CD4-positive, alpha-beta memory T cell (primary cell): Measurements from ENCODE around the gene AGBL3. TPM values are rescaled to one million over a fixed set of nuclear protein-coding genes. Genes with fewer than 3 reads are reported as not detected.
A peak's percentile ranks its signal among the peaks of the same experiment; 100 is the strongest.

ENCODE experiments used
- CTCF ChIA-PET: fragments of 350-600 bp; sonication (Branson Sonifier 250); formaldehyde crosslinking; loops from one replicate; lab custom pipeline; 2021; ENCODE audit warnings: inconsistent platforms; ENCODE audit not compliant: partially characterized antibody; lab: Charles Lee
- POLR2A ChIA-PET: fragments of 350-600 bp; sonication (Branson Sonifier 250); formaldehyde crosslinking; loops from one replicate; lab custom pipeline; 2021; ENCODE audit not compliant: partially characterized antibody; lab: Charles Lee
- DNase-seq, 5 donors: peaks; one replicate each; pipeline versions ENCODE4 v3.0.0 to v3.0.0-alpha.2; 2020 to 2022; ENCODE audit warnings: mixed read lengths in 1 of 5
- H3K27ac ChIP-seq: one replicate; pipeline ENCODE4 v1.7.0; 2013; ENCODE audit warnings: low read depth, low read length
- H3K27me3 ChIP-seq: 2 replicates; pipeline ENCODE4 v1.7.0; 2013; ENCODE audit warnings: mild to moderate bottlenecking, low read length, moderate library complexity; ENCODE audit not compliant: insufficient read depth
- H3K36me3 ChIP-seq: 2 replicates; pipeline ENCODE4 v1.7.0; 2013; ENCODE audit warnings: mild to moderate bottlenecking, low read length, moderate library complexity; ENCODE audit not compliant: insufficient read depth
- H3K4me1 ChIP-seq: 2 replicates; pipeline ENCODE4 v1.7.0; 2013; ENCODE audit warnings: mild to moderate bottlenecking, low read length, moderate library complexity; ENCODE audit not compliant: insufficient read depth
- H3K4me3 ChIP-seq, 2 donors: one replicate each; pipeline ENCODE4 v1.7.0; 2013; ENCODE audit warnings: low read length in 2 of 2, mild to moderate bottlenecking in 1 of 2
- H3K9me3 ChIP-seq, 2 donors: one replicate each; pipeline ENCODE4 v1.7.0; 2013; ENCODE audit warnings: low read length in 2 of 2, control low read depth in 1 of 2; ENCODE audit not compliant: control insufficient read depth in 1 of 2
- H3K27ac Mint-ChIP-seq, 7 donors: one replicate each; pipeline ENCODE4 v1.8.0; 2020 to 2021; ENCODE audit warnings: mixed read lengths in 7 of 7, mild to moderate bottlenecking in 6 of 7, inconsistent platforms in 3 of 7, moderate library complexity in 3 of 7
- H3K27me3 Mint-ChIP-seq, 2 donors: one replicate each; pipeline ENCODE4 v1.8.0; 2020 to 2021; ENCODE audit warnings: mixed read lengths in 2 of 2
- H3K36me3 Mint-ChIP-seq, 2 donors: one replicate each; pipeline ENCODE4 v1.8.0; 2020 to 2021; ENCODE audit warnings: mixed read lengths in 2 of 2, inconsistent platforms in 1 of 2, mild to moderate bottlenecking in 1 of 2
- H3K4me1 Mint-ChIP-seq, 4 donors: one replicate each; pipeline ENCODE4 v1.8.0; 2020 to 2021; ENCODE audit warnings: mixed read lengths in 4 of 4, mild to moderate bottlenecking in 1 of 4
- H3K4me3 Mint-ChIP-seq, 8 donors: one replicate each; pipeline ENCODE4 v1.8.0; 2020 to 2021; ENCODE audit warnings: mixed read lengths in 8 of 8, mild to moderate bottlenecking in 7 of 8, moderate library complexity in 6 of 8, inconsistent platforms in 3 of 8
- H3K9me3 Mint-ChIP-seq, 8 donors: one replicate each; pipeline ENCODE4 v1.8.0; 2020 to 2021; ENCODE audit warnings: mixed read lengths in 8 of 8, mild to moderate bottlenecking in 5 of 8, inconsistent platforms in 3 of 8, moderate library complexity in 1 of 8
- intact Hi-C: fragments of 100-400 bp; cut with micrococcal nuclease; formaldehyde crosslinking; loops from one replicate; pipeline ENCODE4 v1.15.1; 2023
- polyA plus RNA-seq, 2 donors: library from polyadenylated mRNA; unstranded; fragments of 300-500 nt; fragmentation: Illumina TruSeq; gene quantifications; one replicate each; pipeline ENCODE4 v1.2.3, GENCODE V29; 2021
- total RNA-seq, 2 experiments: library from RNA; stranded (reverse); gene quantifications; one replicate each; pipeline ENCODE4 v1.2.3, GENCODE V29; 2021

The AGBL3 gene
- total and polyA plus RNA-seq, 4 experiments from 2014 or later = 0.42 to 6.2 (median 3.2) TPM

GRCh38 chr7:135151132-135151531, 164.8 kb downstream of the AGBL3 start:
- H3K4me1 Mint-ChIP-seq = peaks cover 47 to 84% (median 65%) of the 10 kb centered on the region in 4 donors
- peak overlapping the region in 6 of 7 donors; percentile 4 to 80 (median 69) for H3K27ac Mint-ChIP-seq
- peaks cover 50 to 62% of the 10 kb centered on the region in 2 donors for H3K36me3 Mint-ChIP-seq
- no peaks in the 10 kb centered on the region for H3K27me3 ChIP-seq
- no peaks in the 10 kb centered on the region for H3K36me3 ChIP-seq
- peak overlapping the region in 7 of 8 donors; percentile 30 to 96 (median 88) for H3K4me3 Mint-ChIP-seq
- intact Hi-C loops = no loop called here
- no peak overlapping the region for H3K4me3 ChIP-seq
- DNase-seq = no peak
- ChIA-PET CTCF (interaction anchor here (1.0 to 6.4 kb wide), 4 partner anchors 9 to 197 kb away, joined by 3 to 113 read pairs (median 34); partner anchors contain the start of genes AGBL3 and CYREN), POLR2A (interaction anchor here (0.5 to 7.2 kb wide), 4 partner anchors 8 to 165 kb away, joined by 3 to 215 read pairs (median 40); partner anchors contain the start of genes AGBL3 and CYREN)
- H3K4me1 ChIP-seq = peaks cover 50% of the 10 kb centered on the region
- H3K9me3 ChIP-seq = peaks cover 0 to 7% of the 10 kb centered on the region in 2 donors
- H3K9me3 Mint-ChIP-seq = peaks cover 5 to 35% (median 31%) of the 10 kb centered on the region in 8 donors
- no peak overlapping the region for H3K27ac ChIP-seq
- H3K27me3 Mint-ChIP-seq = no peaks in the 10 kb centered on the region

GRCh38 chr7:135151533-135151932, 165.2 kb downstream of the AGBL3 start:
- Histone ChIP-seq H3K4me3 (no peak overlapping the region), H3K4me1 (peaks cover 46% of the 10 kb centered on the region), H3K9me3 (peaks cover 0 to 7% of the 10 kb centered on the region in 2 donors), H3K36me3 (no peaks in the 10 kb centered on the region), H3K27me3 (no peaks in the 10 kb centered on the region), H3K27ac (no peak overlapping the region)
- Mint-ChIP-seq H3K27me3 (no peaks in the 10 kb centered on the region), H3K9me3 (peaks cover 5 to 39% (median 35%) of the 10 kb centered on the region in 8 donors), H3K27ac (peak overlapping the region in 6 of 7 donors; percentile 4 to 80 (median 69)), H3K4me1 (peaks cover 44 to 83% (median 62%) of the 10 kb centered on the region in 4 donors), H3K4me3 (peak overlapping the region in 7 of 8 donors; percentile 5 to 89 (median 60)), H3K36me3 (peaks cover 54 to 65% of the 10 kb centered on the region in 2 donors)
- ChIA-PET CTCF (interaction anchor here (1.8 to 6.4 kb wide), 3 partner anchors 9 to 164 kb away, joined by 7 to 113 read pairs (median 60); partner anchors contain the start of genes AGBL3 and CYREN), POLR2A (interaction anchor here (0.5 to 7.2 kb wide), 4 partner anchors 7 to 165 kb away, joined by 3 to 215 read pairs (median 40); partner anchors contain the start of genes AGBL3 and CYREN)
- intact Hi-C loops = no loop called here
- no peak for DNase-seq

- Mint-ChIP-seq H3K36me3 (peaks cover 62 to 74% of the 10 kb centered on the region in 2 donors), H3K27me3 (no peaks in the 10 kb centered on the region), H3K9me3 (peaks cover 5 to 45% (median 41%) of the 10 kb centered on the region in 8 donors), H3K4me3 (peak overlapping the region in 2 of 8 donors; percentile 2 to 68), H3K4me1 (peaks cover 45 to 81% (median 64%) of the 10 kb centered on the region in 4 donors), H3K27ac (peak overlapping the region in 2 of 7 donors; percentile 8 to 12)
- intact Hi-C loops = no loop called here
- ChIA-PET POLR2A (interaction anchor here (7.2 kb wide), 1 partner anchor 15 kb away, joined by 215 read pairs; the partner anchor contains the start of gene CYREN), CTCF (interaction anchor here (6.2 to 6.4 kb wide), 2 partner anchors 15 to 165 kb away, joined by 60 to 113 read pairs; partner anchors contain the start of genes AGBL3 and CYREN)
- DNase-seq = no peak
- Histone ChIP-seq H3K9me3 (peaks cover 0 to 7% of the 10 kb centered on the region in 2 donors), H3K4me3 (no peak overlapping the region), H3K36me3 (no peaks in the 10 kb centered on the region), H3K27me3 (no peaks in the 10 kb centered on the region), H3K27ac (no peak overlapping the region), H3K4me1 (peaks cover 40% of the 10 kb centered on the region)
Observed at GRCh38 chr7:135152442-135152841, 166.1 kb downstream of the AGBL3 start.

GRCh38 chr7:135154734-135155133, 168.4 kb downstream of the AGBL3 start:
- intact Hi-C loops = no loop called here
- peaks cover 5 to 47% (median 41%) of the 10 kb centered on the region in 8 donors for H3K9me3 Mint-ChIP-seq
- Histone ChIP-seq H3K27ac (no peak overlapping the region), H3K36me3 (no peaks in the 10 kb centered on the region), H3K9me3 (peaks cover 0 to 7% of the 10 kb centered on the region in 2 donors), H3K4me1 (peaks cover 50% of the 10 kb centered on the region), H3K27me3 (no peaks in the 10 kb centered on the region), H3K4me3 (no peak overlapping the region)
- H3K27ac Mint-ChIP-seq = peak overlapping the region in 1 of 7 donors; percentile 13
- H3K4me1 Mint-ChIP-seq = peaks cover 46 to 81% (median 64%) of the 10 kb centered on the region in 4 donors
- peak overlapping the region in 2 of 8 donors; percentile 37 to 57 for H3K4me3 Mint-ChIP-seq
- peaks cover 69 to 70% of the 10 kb centered on the region in 2 donors for H3K36me3 Mint-ChIP-seq
- no peak for DNase-seq
- no peaks in the 10 kb centered on the region for H3K27me3 Mint-ChIP-seq
- CTCF ChIA-PET = interaction anchor here (6.1 kb wide), 1 partner anchor 14 kb away, joined by 54 read pairs; the partner anchor contains the start of gene CYREN
- POLR2A ChIA-PET = no interaction called here

- H3K27me3 Mint-ChIP-seq = no peaks in the 10 kb centered on the region
- H3K27ac Mint-ChIP-seq = peak overlapping the region in 2 of 7 donors; percentile 43 to 62
- H3K4me3 Mint-ChIP-seq = peak overlapping the region in 2 of 8 donors; percentile 22 to 47
Observed at GRCh38 chr7:135156290-135156689, 170.0 kb downstream of the AGBL3 start.

GRCh38 chr7:135158141-135158655, 171.9 kb downstream of the AGBL3 start:
- H3K4me1 ChIP-seq = peaks cover 39% of the 10 kb centered on the region
- Mint-ChIP-seq H3K36me3 (peaks cover 76 to 77% of the 10 kb centered on the region in 2 donors), H3K4me3 (peak overlapping the region in 1 of 8 donors; percentile 46), H3K9me3 (peaks cover 5 to 45% (median 37%) of the 10 kb centered on the region in 8 donors), H3K27me3 (no peaks in the 10 kb centered on the region), H3K4me1 (peaks cover 41 to 80% (median 62%) of the 10 kb centered on the region in 4 donors), H3K27ac (peak overlapping the region in 2 of 7 donors; percentile 12 to 43)
- DNase-seq = no peak
- peaks cover 0 to 7% of the 10 kb centered on the region in 2 donors for H3K9me3 ChIP-seq
- no peak overlapping the region for H3K27ac ChIP-seq
- intact Hi-C loops = no loop called here
- no peaks in the 10 kb centered on the region for H3K27me3 ChIP-seq
- CTCF ChIA-PET = interaction anchor here (1.9 to 6.1 kb wide), 3 partner anchors 10 to 171 kb away, joined by 12 to 54 read pairs (median 14); partner anchors contain the start of genes AGBL3, CYREN and TMEM140
- no peak overlapping the region for H3K4me3 ChIP-seq
- no peaks in the 10 kb centered on the region for H3K36me3 ChIP-seq
- POLR2A ChIA-PET = interaction anchor here (0.9 to 5.4 kb wide), 4 partner anchors 9 to 512 kb away, joined by 3 to 74 read pairs (median 32); partner anchors contain the start of genes BPGM, CYREN, TMEM140 and WDR91

More at GRCh38 chr7:135156290-135156689, 170.0 kb downstream of the AGBL3 start:
- Mint-ChIP-seq H3K36me3 (peaks cover 77 to 78% of the 10 kb centered on the region in 2 donors), H3K4me1 (peaks cover 49 to 81% (median 62%) of the 10 kb centered on the region in 4 donors), H3K9me3 (peaks cover 5 to 47% (median 41%) of the 10 kb centered on the region in 8 donors)
- no peak overlapping the region for H3K27ac ChIP-seq
- H3K4me3 ChIP-seq = no peak overlapping the region
- no peak for DNase-seq
- intact Hi-C loops = no loop called here
- H3K9me3 ChIP-seq = peaks cover 0 to 7% of the 10 kb centered on the region in 2 donors
- peaks cover 48% of the 10 kb centered on the region for H3K4me1 ChIP-seq
- CTCF ChIA-PET = interaction anchor here (1.0 to 6.1 kb wide), 3 partner anchors 9 to 170 kb away, joined by 4 to 54 read pairs (median 4); partner anchors contain the start of genes AGBL3, CYREN and TMEM140
- H3K36me3 ChIP-seq = no peaks in the 10 kb centered on the region
- no peaks in the 10 kb centered on the region for H3K27me3 ChIP-seq
- POLR2A ChIA-PET = interaction anchor here (0.9 to 5.4 kb wide), 2 partner anchors 7 to 13 kb away, joined by 3 to 74 read pairs; partner anchors contain the start of gene TMEM140
